ENCODE data around the gene AGER. TPM values are rescaled to one million over a fixed set of nuclear protein-coding genes. Genes with fewer than 3 reads are reported as not detected.

AGER gene
- total and polyA plus RNA-seq, 9 of the 15 experiments (the other 6 are each of a cell fraction or from before 2014, with no cell fraction given) = 1.2 to 11.5 (median 4.1) TPM

- TF ChIP-seq KDM4B (IDR thresholded peaks at IDR 0.05; ENCODE audit: borderline replicate concordance in 2 of 2, low read depth in 1 of 2) = 0 out of 4 replicates have a peak, but pooled peaks of 1 of the 2 experiments have one; percentile 42
- peak; percentile 88 for TF ChIP-seq ETV1 (tag; conservative IDR thresholded peaks at IDR 0.05; ENCODE audit: low read depth)
- peak; percentile 64; the same call in 1 of the 2 replicates for TF ChIP-seq ZBTB17 (CRISPR knock-in tag; IDR thresholded peaks at IDR 0.05)
- peak; percentile 75 for TF ChIP-seq POLR2A (conservative IDR thresholded peaks at IDR 0.05)
- no peak for TF ChIP-seq SMARCB1 (IDR thresholded peaks at IDR 0.05; ENCODE audit: insufficient read length, low read depth)
- TF ChIP-seq MEIS2 (IDR thresholded peaks at IDR 0.05; ENCODE audit: partially characterized antibody) = peak; percentile 72
- TF ChIP-seq MBD2 (IDR thresholded peaks at IDR 0.05; ENCODE audit: borderline replicate concordance, low read depth) = peak; percentile 57; the same call in 1 of the 2 replicates
- TF ChIP-seq ATF1 (CRISPR knock-in tag; IDR thresholded peaks at IDR 0.05) = no peak
- peak; percentile 40 for TF ChIP-seq ATF1 (tag; IDR thresholded peaks at IDR 0.05)
- TF ChIP-seq UBTF (IDR thresholded peaks at IDR 0.05; ENCODE audit: borderline replicate concordance in 1 of 2, low read depth in 2 of 2, low read length in 2 of 2) = 0 out of 4 replicates have a peak, but pooled peaks of 1 of the 2 experiments have one; percentile 44
- TF ChIP-seq PHF20 (IDR thresholded peaks at IDR 0.05; ENCODE audit: partially characterized antibody) = peak; percentile 46
- no peak for TF ChIP-seq ZNF778 (CRISPR knock-in tag; IDR thresholded peaks at IDR 0.05)
- TF ChIP-seq, protein P1, sequence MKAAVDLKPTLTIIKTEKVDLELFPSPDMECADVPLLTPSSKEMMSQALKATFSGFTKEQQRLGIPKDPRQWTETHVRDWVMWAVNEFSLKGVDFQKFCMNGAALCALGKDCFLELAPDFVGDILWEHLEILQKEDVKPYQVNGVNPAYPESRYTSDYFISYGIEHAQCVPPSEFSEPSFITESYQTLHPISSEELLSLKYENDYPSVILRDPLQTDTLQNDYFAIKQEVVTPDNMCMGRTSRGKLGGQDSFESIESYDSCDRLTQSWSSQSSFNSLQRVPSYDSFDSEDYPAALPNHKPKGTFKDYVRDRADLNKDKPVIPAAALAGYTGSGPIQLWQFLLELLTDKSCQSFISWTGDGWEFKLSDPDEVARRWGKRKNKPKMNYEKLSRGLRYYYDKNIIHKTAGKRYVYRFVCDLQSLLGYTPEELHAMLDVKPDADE (conservative IDR thresholded peaks at IDR 0.05; ENCODE audit: control insufficient read depth, low read depth, low read length) = peak; percentile 57; the same call in 1 of the 2 replicates
- no peak for TF ChIP-seq ZBTB1 (CRISPR knock-in tag; IDR thresholded peaks at IDR 0.05; ENCODE audit: borderline replicate concordance, low read depth)
- TF ChIP-seq EGR1 (conservative IDR thresholded peaks at IDR 0.05) = no peak
- TF ChIP-seq ATF2 (CRISPR knock-in tag; IDR thresholded peaks at IDR 0.05) = no peak
- peak; percentile 35; the same call in 1 of the 2 replicates for TF ChIP-seq NCOR1 (IDR thresholded peaks at IDR 0.05)
- peak; percentile 24; the same call in 1 of the 2 replicates for TF ChIP-seq CTBP1 (IDR thresholded peaks at IDR 0.05; ENCODE audit: borderline replicate concordance)
- TF ChIP-seq TAF7 (tag; IDR thresholded peaks at IDR 0.05) = peak; percentile 41; the same call in 1 of the 2 replicates
- TF ChIP-seq RCOR1 (IDR thresholded peaks at IDR 0.05; ENCODE audit: borderline replicate concordance in 1 of 2, low read depth in 2 of 2, low read length in 2 of 2) = peak in 1 of 2 experiments; percentile 31; a peak in 1 of 4 replicates
- TF ChIP-seq ETV6 (IDR thresholded peaks at IDR 0.05; ENCODE audit: borderline replicate concordance in 1 of 2, low read depth in 2 of 2, low read length in 1 of 2) = peak in 1 of 2 experiments; percentile 68; a peak in 1 of 4 replicates
- no peak for TF ChIP-seq ETV6 (CRISPR knock-in tag; IDR thresholded peaks at IDR 0.05; ENCODE audit: borderline replicate concordance)
- no peak for TF ChIP-seq NUFIP1 (IDR thresholded peaks at IDR 0.05; ENCODE audit: partially characterized antibody)
- no peak for TF ChIP-seq NCOA4 (IDR thresholded peaks at IDR 0.05; ENCODE audit: partially characterized antibody)
- TF ChIP-seq ZNF668 (CRISPR knock-in tag; IDR thresholded peaks at IDR 0.05) = no peak
These were observed 8.6 kb upstream of the AGER start, which contains the start of gene GPSM3 (continued) for GRCh38 chr6:32192608-32193039.
